Endothelial cell of umbilical vein (primary cell): ENCODE results near the gene FAM107A. TPM values are rescaled to one million over a fixed set of nuclear protein-coding genes. Genes with fewer than 3 reads are reported as not detected.

Experiments
- BruUV-seq: library from RNA; stranded (reverse); fragments of 400-500 nt; replicated peaks from 2 replicates; lab custom pipeline; 2021; lab: Mats Ljungman, UMichigan
- CTCF ChIA-PET: fragments of 300-600, 350-600 bp; sonication (Branson Sonifier 250); formaldehyde crosslinking; loops from one replicate; lab custom pipeline; 2021; ENCODE audit warnings: antibody characterized with exemption, inconsistent platforms; lab: Charles Lee
- POLR2A ChIA-PET: fragments of 300-600, 350-600 bp; sonication (Branson Sonifier 250); formaldehyde crosslinking; loops from one replicate; lab custom pipeline; 2021; ENCODE audit warnings: antibody characterized with exemption, inconsistent platforms; lab: Charles Lee
- DNase-seq: peaks from one replicate; pipeline ENCODE4 v3.0.0-alpha.2; 2011; ENCODE audit warnings: low read depth, low spot score
- FAIRE-seq: peaks from 2 replicates; lab custom pipeline; 2011; peaks lifted over from hg19 to GRCh38; lab: Jason Lieb, UNC
- H2AFZ ChIP-seq: 2 replicates; pipeline ENCODE4 v1.6.0; 2012; ENCODE audit warnings: low read depth, low read length, control low read depth, inconsistent platforms
- H3K27ac ChIP-seq: 2 replicates; pipeline ENCODE4 v1.5.1; 2011; ENCODE audit warnings: low read depth, mild to moderate bottlenecking, control low read depth, low read length, moderate library complexity; ENCODE audit not compliant: insufficient read depth
- H3K27me3 ChIP-seq, 2 experiments: 2 replicates each; pipeline versions ENCODE4 v1.6.0 to v1.6.1; 2011; ENCODE audit warnings: low read length in 2 of 2, mixed read lengths in 1 of 2; ENCODE audit not compliant: control insufficient read depth in 2 of 2, insufficient read depth in 2 of 2
- H3K36me3 ChIP-seq, 2 experiments: 2 replicates in 1 of 2; 3 replicates in 1 of 2; pipeline ENCODE4 v1.5.1; 2011; ENCODE audit warnings: low read length in 2 of 2, mild to moderate bottlenecking in 1 of 2, moderate library complexity in 1 of 2; ENCODE audit not compliant: control insufficient read depth in 2 of 2, insufficient read depth in 2 of 2; ENCODE audit errors: extremely low read depth in 1 of 2
- H3K4me1 ChIP-seq: 3 replicates; pipeline ENCODE4 v1.5.1; 2011; ENCODE audit warnings: mild to moderate bottlenecking, low read length; ENCODE audit not compliant: control insufficient read depth, insufficient read depth; ENCODE audit errors: extremely low read depth
- H3K4me2 ChIP-seq: 2 replicates; pipeline ENCODE4 v1.6.1; 2011; ENCODE audit warnings: low read length, control low read depth, mixed read lengths; ENCODE audit not compliant: insufficient read depth
- H3K4me3 ChIP-seq, 3 experiments: fragments of 200-600 bp in 1 of 3; sonication (generic), shearing (Covaris generic) in 1 of 3; replicated peaks in 1 of 3; 2 replicates each; pipeline ENCODE4 v1.5.1; 2011 to 2016; ENCODE audit warnings: control low read depth in 3 of 3, low read length in 3 of 3, mild to moderate bottlenecking in 2 of 3, inconsistent platforms in 1 of 3, low read depth in 1 of 3, moderate library complexity in 1 of 3; ENCODE audit not compliant: insufficient read depth in 1 of 3
- H3K79me2 ChIP-seq: 2 replicates; pipeline ENCODE4 v1.6.0; 2012; ENCODE audit warnings: low read length, inconsistent platforms; ENCODE audit not compliant: control insufficient read depth, insufficient read depth
- H3K9ac ChIP-seq: replicated peaks from 2 replicates; pipeline ENCODE3; 2011; ENCODE audit warnings: low read length, control low read depth; ENCODE audit not compliant: insufficient read depth; ENCODE audit errors: extremely low read depth
- H3K9me1 ChIP-seq: replicated peaks from 3 replicates; pipeline ENCODE4 v1.6.0; 2011; ENCODE audit warnings: mild to moderate bottlenecking, low read length; ENCODE audit not compliant: control insufficient read depth, insufficient read depth; ENCODE audit errors: extremely low read depth
- H3K9me3 ChIP-seq: replicated peaks from 2 replicates; pipeline ENCODE4 v1.5.1; 2012; ENCODE audit warnings: low read length, inconsistent platforms; ENCODE audit not compliant: control insufficient read depth, insufficient read depth
- H4K20me1 ChIP-seq: replicated peaks from 2 replicates; pipeline ENCODE3; 2011; ENCODE audit warnings: mild to moderate bottlenecking, low read length; ENCODE audit not compliant: control insufficient read depth, insufficient read depth; ENCODE audit errors: extremely low read depth
- CTCF ChIP-seq, 2 donors: IDR thresholded peaks; 1 replicate in 1 of 2; 2 replicates in 1 of 2; pipeline ENCODE4 v1.5.1; 2011; ENCODE audit warnings: low read length in 2 of 2, mild to moderate bottlenecking in 2 of 2, moderate library complexity in 2 of 2, control low read depth in 1 of 2, inconsistent platforms in 1 of 2, low read depth in 1 of 2; ENCODE audit not compliant: insufficient read depth in 1 of 2; ENCODE audit errors: extremely low read depth in 1 of 2
- EZH2 ChIP-seq: IDR thresholded peaks from 2 replicates; pipeline ENCODE4 v1.6.1; 2012; ENCODE audit warnings: borderline replicate concordance, low read depth, mild to moderate bottlenecking, moderate library complexity, low read length, inconsistent platforms; ENCODE audit not compliant: severe bottlenecking
- FOS ChIP-seq: IDR thresholded peaks from 2 replicates; pipeline ENCODE4 v1.6.1; 2011; ENCODE audit warnings: mild to moderate bottlenecking, low read length, moderate library complexity, borderline replicate concordance; ENCODE audit not compliant: insufficient read depth
- GATA2 ChIP-seq: IDR thresholded peaks from 2 replicates; pipeline ENCODE4 v1.7.0; 2011; ENCODE audit warnings: low read depth, mild to moderate bottlenecking, moderate library complexity, mixed read lengths, low read length; ENCODE audit not compliant: insufficient read length, insufficient read depth
- JUN ChIP-seq: IDR thresholded peaks from 2 replicates; pipeline ENCODE4 v1.6.1; 2011; ENCODE audit warnings: borderline replicate concordance, low read depth; ENCODE audit not compliant: insufficient read length, insufficient read depth
- MAX ChIP-seq: IDR thresholded peaks from 2 replicates; pipeline ENCODE4 v1.6.1; 2011; ENCODE audit not compliant: insufficient read depth, insufficient read length
- MYC ChIP-seq: IDR thresholded peaks from one replicate; pipeline ENCODE4 v1.6.1; 2011; ENCODE audit warnings: mild to moderate bottlenecking, low read depth, low read length
- POLR2A ChIP-seq: IDR thresholded peaks from 2 replicates; pipeline ENCODE4 v1.6.1; 2012; ENCODE audit warnings: low read depth, mild to moderate bottlenecking, control low read depth, low read length
- POLR2AphosphoS5 ChIP-seq: IDR thresholded peaks from 2 replicates; pipeline ENCODE4 v1.6.1; 2012; ENCODE audit warnings: low read depth, mild to moderate bottlenecking, control low read depth, low read length, moderate library complexity; ENCODE audit not compliant: insufficient read depth
- dilution Hi-C: fragments of 300-500 bp; cut with MboI; formaldehyde crosslinking; loops from one replicate; pipeline ENCODE4 v1.15.0; 2019; ENCODE audit warnings: low sequenced_read_pairs; ENCODE audit not compliant: extremely low pct_ligation_motif_present
- intact Hi-C: fragments of 100-400 bp; cut with micrococcal nuclease; formaldehyde crosslinking; loops from one replicate; pipeline ENCODE4 v1.10.0; 2022
- polyA plus RNA-seq, 4 experiments: library from polyadenylated mRNA; depleted of rRNA in 3 of 4; stranded (reverse) in 3 of 4; unstranded in 1 of 4; fragments of >200 nt; gene quantifications; 2 replicates each; pipeline versions ENCODE4 v1.2.1 to v1.2.3, GENCODE V29; 2011 to 2012; ENCODE audit warnings: missing spikeins in 1 of 4
- total RNA-seq: library from RNA; stranded (reverse); gene quantifications from 2 replicates; pipeline ENCODE4 v1.2.3, GENCODE V29; 2021

Gene FAM107A
- total and polyA plus RNA-seq, 2 donors (not counting 3 experiments of a cell fraction or from before 2014, with no cell fraction given): 5.7 to 10.7 TPM

GRCh38 chr3:58612830-58613229 lies 35.6 kb upstream of the FAM107A start:
- Histone ChIP-seq H2AFZ (no peak overlapping the region), H3K27ac (no peak overlapping the region), H3K4me3 (no peak overlapping the region), H3K79me2 (no peaks in the 10 kb centered on the region), H3K9ac (no peak overlapping the region), H3K27me3 (no peaks in the 10 kb centered on the region), H3K9me3 (no peaks in the 10 kb centered on the region), H3K36me3 (no peaks in the 10 kb centered on the region), H4K20me1 (no peaks in the 10 kb centered on the region), H3K4me1 (no peaks in the 10 kb centered on the region), H3K4me2 (no peak overlapping the region), H3K9me1 (no peaks in the 10 kb centered on the region)
- POLR2A ChIA-PET: no interaction called here
- no TSS peak for BruUV-seq
- dilution Hi-C loops (no loop called here), intact Hi-C loops (no loop called here)
- CTCF ChIA-PET: interaction anchor here (1.2 to 1.4 kb wide), 3 partner anchors 9 to 16 kb away, joined by 3 to 4 read pairs (median 3); no protein-coding TSS in a partner anchor
- DNase-seq (no peak), FAIRE-seq (no peak)
- TF ChIP-seq FOS (no peak), POLR2A (no peak), MYC (no peak)

GRCh38 chr3:58609990-58610389 lies 32.8 kb upstream of the FAM107A start:
- Histone ChIP-seq H3K27ac (no peak overlapping the region), H3K27me3 (peaks cover 3 to 9% of the 10 kb centered on the region in 2 experiments), H3K4me1 (no peaks in the 10 kb centered on the region), H3K4me3 (no peak overlapping the region), H3K9me3 (no peaks in the 10 kb centered on the region), H2AFZ (no peak overlapping the region), H3K4me2 (no peak overlapping the region), H3K9ac (no peak overlapping the region), H3K79me2 (no peaks in the 10 kb centered on the region), H3K9me1 (no peaks in the 10 kb centered on the region), H4K20me1 (no peaks in the 10 kb centered on the region), H3K36me3 (no peaks in the 10 kb centered on the region)
- ChIA-PET POLR2A (no interaction called here), CTCF (interaction anchor here (1.3 to 1.8 kb wide), 2 partner anchors 10 to 20 kb away, joined by 3 to 5 read pairs; no protein-coding TSS in a partner anchor)
- dilution Hi-C loops (no loop called here), intact Hi-C loops (no loop called here)
- DNase-seq (no peak), FAIRE-seq (no peak)
- no TSS peak for BruUV-seq
- TF ChIP-seq POLR2A: no peak
- no peak for TF ChIP-seq CTCF (IDR thresholded peaks at IDR 0.05; ENCODE audit: extremely low read depth in 1 of 2, insufficient read depth in 1 of 2, low read depth in 1 of 2, low read length in 2 of 2)
- TF ChIP-seq EZH2: no peak
- no peak for TF ChIP-seq MYC
- TF ChIP-seq GATA2: no peak
- TF ChIP-seq JUN: no peak
- no peak for TF ChIP-seq MAX
- TF ChIP-seq POLR2AphosphoS5: no peak
- TF ChIP-seq FOS: no peak
